ENCODE measurements around the gene PLEKHA5.

DNA sequence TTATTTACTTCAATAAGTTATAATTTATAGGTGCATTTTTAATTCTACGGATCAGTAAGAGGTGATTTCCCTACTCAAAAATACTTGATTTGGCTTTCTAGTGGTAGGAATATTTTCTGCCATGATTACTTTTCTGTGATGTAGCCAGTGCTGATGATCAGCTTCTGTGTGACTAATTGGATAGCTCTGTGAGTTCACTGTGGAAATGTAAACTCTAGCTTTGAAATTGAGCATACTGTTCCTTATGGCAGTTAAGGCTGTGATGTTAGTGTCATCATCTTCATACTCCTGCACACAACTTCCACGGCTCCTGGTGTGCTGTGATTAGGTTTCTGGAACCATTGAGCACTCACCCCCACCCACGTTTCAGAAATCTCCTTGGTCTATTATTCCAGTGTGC, 48.2 kb downstream of the PLEKHA5 start:
- TF ChIP-seq STAT1 (IDR thresholded peaks at IDR 0.05; ENCODE audit: unreplicated experiment) (no peak), POLR2AphosphoS5 (IDR thresholded peaks at IDR 0.05; ENCODE audit: low read depth) (no peak), EZH2 (IDR thresholded peaks at IDR 0.05; ENCODE audit: low read depth, unreplicated experiment) (no peak), ZNF331 (CRISPR knock-in tag; IDR thresholded peaks at IDR 0.05; ENCODE audit: low read depth) (no peak)
- TF ChIP-seq, protein P1, sequence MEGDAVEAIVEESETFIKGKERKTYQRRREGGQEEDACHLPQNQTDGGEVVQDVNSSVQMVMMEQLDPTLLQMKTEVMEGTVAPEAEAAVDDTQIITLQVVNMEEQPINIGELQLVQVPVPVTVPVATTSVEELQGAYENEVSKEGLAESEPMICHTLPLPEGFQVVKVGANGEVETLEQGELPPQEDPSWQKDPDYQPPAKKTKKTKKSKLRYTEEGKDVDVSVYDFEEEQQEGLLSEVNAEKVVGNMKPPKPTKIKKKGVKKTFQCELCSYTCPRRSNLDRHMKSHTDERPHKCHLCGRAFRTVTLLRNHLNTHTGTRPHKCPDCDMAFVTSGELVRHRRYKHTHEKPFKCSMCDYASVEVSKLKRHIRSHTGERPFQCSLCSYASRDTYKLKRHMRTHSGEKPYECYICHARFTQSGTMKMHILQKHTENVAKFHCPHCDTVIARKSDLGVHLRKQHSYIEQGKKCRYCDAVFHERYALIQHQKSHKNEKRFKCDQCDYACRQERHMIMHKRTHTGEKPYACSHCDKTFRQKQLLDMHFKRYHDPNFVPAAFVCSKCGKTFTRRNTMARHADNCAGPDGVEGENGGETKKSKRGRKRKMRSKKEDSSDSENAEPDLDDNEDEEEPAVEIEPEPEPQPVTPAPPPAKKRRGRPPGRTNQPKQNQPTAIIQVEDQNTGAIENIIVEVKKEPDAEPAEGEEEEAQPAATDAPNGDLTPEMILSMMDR (conservative IDR thresholded peaks at IDR 0.05; ENCODE audit: low read depth in 2 of 2) = no peak
- TF ChIP-seq, protein P2, sequence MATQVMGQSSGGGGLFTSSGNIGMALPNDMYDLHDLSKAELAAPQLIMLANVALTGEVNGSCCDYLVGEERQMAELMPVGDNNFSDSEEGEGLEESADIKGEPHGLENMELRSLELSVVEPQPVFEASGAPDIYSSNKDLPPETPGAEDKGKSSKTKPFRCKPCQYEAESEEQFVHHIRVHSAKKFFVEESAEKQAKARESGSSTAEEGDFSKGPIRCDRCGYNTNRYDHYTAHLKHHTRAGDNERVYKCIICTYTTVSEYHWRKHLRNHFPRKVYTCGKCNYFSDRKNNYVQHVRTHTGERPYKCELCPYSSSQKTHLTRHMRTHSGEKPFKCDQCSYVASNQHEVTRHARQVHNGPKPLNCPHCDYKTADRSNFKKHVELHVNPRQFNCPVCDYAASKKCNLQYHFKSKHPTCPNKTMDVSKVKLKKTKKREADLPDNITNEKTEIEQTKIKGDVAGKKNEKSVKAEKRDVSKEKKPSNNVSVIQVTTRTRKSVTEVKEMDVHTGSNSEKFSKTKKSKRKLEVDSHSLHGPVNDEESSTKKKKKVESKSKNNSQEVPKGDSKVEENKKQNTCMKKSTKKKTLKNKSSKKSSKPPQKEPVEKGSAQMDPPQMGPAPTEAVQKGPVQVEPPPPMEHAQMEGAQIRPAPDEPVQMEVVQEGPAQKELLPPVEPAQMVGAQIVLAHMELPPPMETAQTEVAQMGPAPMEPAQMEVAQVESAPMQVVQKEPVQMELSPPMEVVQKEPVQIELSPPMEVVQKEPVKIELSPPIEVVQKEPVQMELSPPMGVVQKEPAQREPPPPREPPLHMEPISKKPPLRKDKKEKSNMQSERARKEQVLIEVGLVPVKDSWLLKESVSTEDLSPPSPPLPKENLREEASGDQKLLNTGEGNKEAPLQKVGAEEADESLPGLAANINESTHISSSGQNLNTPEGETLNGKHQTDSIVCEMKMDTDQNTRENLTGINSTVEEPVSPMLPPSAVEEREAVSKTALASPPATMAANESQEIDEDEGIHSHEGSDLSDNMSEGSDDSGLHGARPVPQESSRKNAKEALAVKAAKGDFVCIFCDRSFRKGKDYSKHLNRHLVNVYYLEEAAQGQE (IDR thresholded peaks at IDR 0.05; ENCODE audit: unreplicated experiment) = no peak

Measured in GM23338 (cell line).